Erythroblast (primary cell): ENCODE results near the gene PHTF1.
A peak's percentile ranks its signal among the peaks of the same experiment; 100 is the strongest.
"Not testable (repeated sequence)": the region's sequence is repeated elsewhere in the genome, so short reads cannot be mapped to it uniquely, and the experiment has no call there.

Experiments used
- DNase-seq, 2 experiments: peaks; one replicate each; lab custom pipeline; 2025; lab: John Stamatoyannopoulos, UW
- GATA1 ChIP-seq: IDR thresholded peaks from 2 replicates; pipeline ENCODE4 v1.6.1; 2011; ENCODE audit warnings: low read depth, mild to moderate bottlenecking, control low read depth, low read length, moderate library complexity
- POLR2A ChIP-seq: IDR thresholded peaks from 2 replicates; pipeline ENCODE4 v1.6.1; 2011; ENCODE audit warnings: mild to moderate bottlenecking, low read length

The PHTF1 gene

GRCh38 chr1:113761937-113762336 lies 2.7 kb upstream of the PHTF1 start:
- TF ChIP-seq GATA1 (no peak), POLR2A (no peak)
- no peak for DNase-seq

- DNase-seq, result peak; percentile 36 to 38
- TF ChIP-seq POLR2A (no peak), GATA1 (no peak)
Measured at GRCh38 chr1:113760102-113761080, 1.1 kb upstream of the PHTF1 start.

GRCh38 chr1:113758631-113759332 lies 504 bp downstream of the PHTF1 start:
- no peak for TF ChIP-seq GATA1
- TF ChIP-seq POLR2A, result no peak
- peak; percentile 82 to 88 for DNase-seq

DNA sequence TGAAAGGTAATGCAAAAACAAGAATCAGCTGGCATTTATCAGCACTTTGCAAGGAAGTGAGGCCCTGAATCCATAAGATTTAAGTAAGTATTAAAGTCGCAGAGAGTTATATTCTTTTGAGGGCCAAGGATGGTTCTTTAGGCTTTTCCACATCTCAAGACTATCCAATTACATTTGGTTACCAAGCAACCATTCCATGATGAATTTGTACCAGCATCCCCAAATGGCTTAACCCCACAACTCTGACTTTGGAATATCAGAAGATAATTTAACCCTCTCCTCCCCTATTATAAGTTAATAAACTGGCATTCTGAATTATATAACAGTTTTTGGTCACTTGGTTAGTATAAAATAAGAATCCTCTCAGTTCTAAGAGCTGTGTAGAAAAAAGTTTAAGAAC lies 2.8 kb downstream of the PHTF1 start:
- no peak for TF ChIP-seq POLR2A
- no peak for TF ChIP-seq GATA1
- no peak for DNase-seq

DNA sequence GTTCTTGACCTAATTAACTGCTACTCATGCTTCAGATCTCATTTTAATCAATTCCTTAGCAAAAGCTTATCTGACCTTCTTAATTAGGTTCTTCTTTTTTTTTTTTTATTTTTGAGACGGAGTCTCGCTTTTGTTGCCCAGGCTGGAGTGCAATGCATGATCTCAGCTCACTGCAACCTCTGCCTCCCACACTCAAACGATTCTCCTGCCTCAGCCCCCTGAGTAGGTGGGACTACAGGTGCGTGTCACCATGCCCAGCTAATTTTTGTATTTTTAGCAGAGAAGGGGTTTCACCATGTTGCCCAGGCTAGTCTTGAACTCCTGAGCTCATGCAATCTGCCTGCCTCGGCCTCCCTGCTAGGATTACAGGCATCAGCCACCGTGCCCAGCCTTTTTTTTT lies 6.0 kb downstream of the PHTF1 start:
- not testable (repeated sequence) for DNase-seq

- no peak for DNase-seq
- no peak for TF ChIP-seq GATA1
- TF ChIP-seq POLR2A, result no peak
Measured at GRCh38 chr1:113751516-113751915, 7.8 kb downstream of the PHTF1 start.

- TF ChIP-seq POLR2A, result no peak
- no peak for TF ChIP-seq GATA1
- no peak for DNase-seq
Measured at GRCh38 chr1:113751114-113751513, 8.2 kb downstream of the PHTF1 start.

DNA sequence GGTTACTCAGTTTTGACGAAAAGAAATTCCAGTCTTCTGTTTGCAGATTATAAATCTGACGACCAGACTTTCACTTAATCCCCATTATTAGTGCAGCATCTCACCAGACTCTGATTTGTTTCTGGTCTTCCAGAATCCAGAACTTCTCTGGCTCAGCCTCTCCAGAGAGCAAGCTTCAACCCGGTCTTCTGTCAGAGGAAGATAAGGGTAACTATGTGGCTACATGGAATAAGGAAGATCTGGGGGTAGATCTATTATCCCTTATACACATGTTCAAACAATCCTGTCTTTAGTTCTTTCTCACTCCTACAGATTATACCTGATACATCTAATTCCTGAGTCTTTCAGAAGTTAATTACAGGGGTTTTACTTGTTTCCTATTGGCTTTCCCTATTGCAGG lies 9.9 kb downstream of the PHTF1 start:
- TF ChIP-seq POLR2A (no peak), GATA1 (no peak)
- peak in 1 of 2 experiments; percentile 6 for DNase-seq

GRCh38 chr1:113747376-113747775 lies 11.9 kb downstream of the PHTF1 start:
- no peak for DNase-seq
- no peak for TF ChIP-seq POLR2A
- TF ChIP-seq GATA1, result no peak

- DNase-seq, result no peak
- no peak for TF ChIP-seq GATA1
- TF ChIP-seq POLR2A, result no peak
Measured at GRCh38 chr1:113745425-113745824, 13.9 kb downstream of the PHTF1 start.

- TF ChIP-seq GATA1 (no peak), POLR2A (no peak)
- DNase-seq, result no peak
Measured at GRCh38 chr1:113744114-113744513, 15.2 kb downstream of the PHTF1 start.

GRCh38 chr1:113742515-113742914 lies 16.8 kb downstream of the PHTF1 start:
- TF ChIP-seq GATA1 (no peak), POLR2A (no peak)
- DNase-seq, result no peak

- no peak for DNase-seq
- TF ChIP-seq POLR2A (no peak), GATA1 (no peak)
Measured at GRCh38 chr1:113734357-113735055, 24.8 kb downstream of the PHTF1 start.

DNA sequence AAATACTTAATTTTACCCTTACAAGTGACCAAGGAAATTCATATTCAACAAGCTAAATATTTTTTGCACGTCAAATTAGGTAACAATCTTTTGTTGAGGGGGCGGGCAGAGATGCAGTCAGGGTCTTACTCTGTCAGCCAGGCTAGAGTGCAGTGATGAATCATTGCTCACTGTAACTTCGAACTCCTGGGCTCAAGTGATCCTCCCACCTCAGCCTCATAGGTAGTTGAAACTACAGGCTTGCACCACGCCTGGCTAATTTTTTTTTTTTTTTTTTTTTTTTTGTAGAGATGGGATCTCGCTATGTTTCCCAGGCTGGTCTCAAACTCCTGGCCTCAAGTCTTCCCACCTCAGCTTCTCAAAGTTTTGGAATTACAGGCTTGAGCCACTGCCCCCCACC lies 26.5 kb downstream of the PHTF1 start:
- TF ChIP-seq POLR2A (no peak), GATA1 (no peak)
- DNase-seq, result no peak
